Body of pancreas (tissue), 4 donors: ENCODE measurements around the gene WDPCP. TPM values are rescaled to one million over a fixed set of nuclear protein-coding genes. Genes with fewer than 3 reads are reported as not detected.

Source experiments
- ATAC-seq: fragments of 150-250 bp; one replicate; pipeline ENCODE4 v1.9.1; 2016
- DNase-seq, 4 donors: peaks; one replicate each; pipeline ENCODE4 v3.0.0-alpha.2; 2019
- H3K27ac ChIP-seq, 4 donors: fragments of 200-600 bp; sonication (generic); 1 replicate in 3 of 4; 2 replicates in 1 of 4; pipeline versions ENCODE4 v1.5.1 to v1.6.1; 2016 to 2019; ENCODE audit warnings: mild to moderate bottlenecking in 1 of 4, mixed read lengths in 1 of 4, moderate library complexity in 1 of 4
- H3K27me3 ChIP-seq, 2 donors: fragments of 200-600 bp; sonication (generic); one replicate each; pipeline ENCODE4 v1.6.0; 2016; ENCODE audit warnings: mild to moderate bottlenecking in 1 of 2
- H3K36me3 ChIP-seq, 2 donors: fragments of 200-600 bp; sonication (generic); replicated peaks in 1 of 2; 2 replicates each; pipeline ENCODE4 v1.5.1; 2016; ENCODE audit warnings: low read depth in 2 of 2; ENCODE audit not compliant: insufficient read depth in 1 of 2
- H3K4me1 ChIP-seq: fragments of 200-600 bp; sonication (generic); one replicate; pipeline ENCODE4 v1.6.0; 2016
- H3K4me3 ChIP-seq, 2 donors: fragments of 200-600 bp; sonication (generic); 1 replicate in 1 of 2; 2 replicates in 1 of 2; pipeline ENCODE4 v1.5.1; 2016 to 2019
- H3K9me3 ChIP-seq, 3 donors: fragments of 200-600 bp; sonication (generic); 1 replicate in 2 of 3; 2 replicates in 1 of 3; pipeline ENCODE4 v1.5.1; 2016
- CTCF ChIP-seq, 7 experiments: fragments of 450-650 bp in 4 of 7; fragments of 200-600 bp in 3 of 7; sonication (generic) in 3 of 7; IDR thresholded peaks; one replicate each; pipeline ENCODE4 v1.5.1; 2016 to 2019; ENCODE audit warnings: antibody characterized with exemption in 7 of 7
- POLR2A ChIP-seq, 3 donors: fragments of 450-650 bp; IDR thresholded peaks; one replicate each; pipeline ENCODE4 v1.6.1; 2016; ENCODE audit warnings: antibody characterized with exemption in 3 of 3, mild to moderate bottlenecking in 2 of 3
- WGBS, 2 donors: methylation state at CpG; one replicate each; pipeline ENCODE4 v1.1.5; 2017; 5-methylcytosine and 5-hydroxymethylcytosine counted together
- intact Hi-C: fragments of 100-400 bp; cut with DNase I; formaldehyde crosslinking; loops from one replicate; pipeline ENCODE4 v1.15.1; 2023
- total RNA-seq, 2 donors: library from RNA; depleted of rRNA; stranded (reverse); fragments of >200 nt; gene quantifications; one replicate each; pipeline ENCODE4 v1.1.0, GENCODE V29; 2016

WDPCP gene
- total RNA-seq, 2 donors from 2014 or later, result 6.9 to 8.3 TPM

GRCh38 chr2:63132020-63132419, 456.3 kb downstream of the WDPCP start:
- 80 to 100% methylated on average over 2 of the region's 2 CpGs for WGBS, 2 donors
- no peak overlapping the region for H3K27ac ChIP-seq
- H3K27me3 ChIP-seq, result no peaks in the 10 kb centered on the region
- H3K4me1 ChIP-seq, result no peaks in the 10 kb centered on the region
- peaks cover 0 to 7% (median 0%) of the 10 kb centered on the region in 3 donors for H3K9me3 ChIP-seq
- TF ChIP-seq CTCF (IDR thresholded peaks at IDR 0.05), result no peak
- TF ChIP-seq POLR2A (IDR thresholded peaks at IDR 0.05), result no peak
- intact Hi-C loops, result no loop called here
- H3K36me3 ChIP-seq, result no peaks in the 10 kb centered on the region
- ATAC-seq (no peak), DNase-seq (no peak)
- H3K4me3 ChIP-seq, result no peak overlapping the region

GRCh38 chr2:63131196-63131595, 457.1 kb downstream of the WDPCP start:
- 87 to 97% methylated on average over 1 of the region's 1 CpG for WGBS, 2 donors
- H3K27ac ChIP-seq, result no peak overlapping the region
- TF ChIP-seq CTCF (IDR thresholded peaks at IDR 0.05) (no peak), POLR2A (IDR thresholded peaks at IDR 0.05) (no peak)
- ATAC-seq (no peak), DNase-seq (no peak)
- H3K9me3 ChIP-seq, result peaks cover 0 to 7% (median 0%) of the 10 kb centered on the region in 3 donors
- no peaks in the 10 kb centered on the region for H3K4me1 ChIP-seq
- H3K36me3 ChIP-seq, result no peaks in the 10 kb centered on the region
- no peaks in the 10 kb centered on the region for H3K27me3 ChIP-seq
- intact Hi-C loops, result no loop called here
- no peak overlapping the region for H3K4me3 ChIP-seq

GRCh38 chr2:63127594-63127993, 460.7 kb downstream of the WDPCP start:
- DNase-seq (no peak), ATAC-seq (no peak)
- no peak overlapping the region for H3K27ac ChIP-seq
- intact Hi-C loops, result no loop called here
- H3K27me3 ChIP-seq, result no peaks in the 10 kb centered on the region
- WGBS, 2 donors, result 84 to 91% methylated on average over 4 of the region's 4 CpGs
- H3K4me1 ChIP-seq, result no peaks in the 10 kb centered on the region
- H3K36me3 ChIP-seq, result no peaks in the 10 kb centered on the region
- TF ChIP-seq CTCF (IDR thresholded peaks at IDR 0.05), result no peak
- TF ChIP-seq POLR2A (IDR thresholded peaks at IDR 0.05), result no peak
- H3K9me3 ChIP-seq, result no peaks in the 10 kb centered on the region
- H3K4me3 ChIP-seq, result no peak overlapping the region

GRCh38 chr2:63124850-63125249, 463.4 kb downstream of the WDPCP start:
- TF ChIP-seq POLR2A (IDR thresholded peaks at IDR 0.05) (no peak), CTCF (IDR thresholded peaks at IDR 0.05) (no peak)
- intact Hi-C loops, result no loop called here
- DNase-seq, result no peak
- Histone ChIP-seq H3K27me3 (no peaks in the 10 kb centered on the region), H3K27ac (no peak overlapping the region), H3K4me1 (no peaks in the 10 kb centered on the region), H3K9me3 (no peaks in the 10 kb centered on the region), H3K4me3 (no peak overlapping the region), H3K36me3 (no peaks in the 10 kb centered on the region)
- no peak for ATAC-seq
- 71 to 78% methylated on average over 3 of the region's 3 CpGs for WGBS, 2 donors

GRCh38 chr2:63124218-63124617, 464.1 kb downstream of the WDPCP start:
- Histone ChIP-seq H3K4me1 (no peaks in the 10 kb centered on the region), H3K27me3 (no peaks in the 10 kb centered on the region), H3K4me3 (no peak overlapping the region), H3K27ac (no peak overlapping the region), H3K36me3 (no peaks in the 10 kb centered on the region), H3K9me3 (no peaks in the 10 kb centered on the region)
- DNase-seq (no peak), ATAC-seq (no peak)
- TF ChIP-seq CTCF (IDR thresholded peaks at IDR 0.05) (no peak), POLR2A (IDR thresholded peaks at IDR 0.05) (no peak)
- 75% methylated on average over 2 of the region's 2 CpGs for WGBS, 2 donors
- intact Hi-C loops, result no loop called here
